KMS-11 (cell line): ENCODE results near the gene PGA3.

Experiments
- H2AFZ ChIP-seq: fragments of 200-600 bp; sonication (generic); 2 replicates; pipeline ENCODE4 v1.6.1; 2016; ENCODE audit warnings: antibody characterized with exemption, mixed run types, low read depth
- H3K27ac ChIP-seq: fragments of 200-600 bp; sonication (generic); 2 replicates; pipeline ENCODE4 v1.6.1; 2016; ENCODE audit warnings: mild to moderate bottlenecking, mixed run types
- H3K27me3 ChIP-seq: fragments of 200-600 bp; sonication (generic); 2 replicates; pipeline ENCODE4 v1.6.1; 2017; ENCODE audit warnings: mild to moderate bottlenecking, low read depth, mixed run types, moderate library complexity; ENCODE audit not compliant: insufficient read depth
- H3K36me3 ChIP-seq: fragments of 200-600 bp; sonication (generic); 2 replicates; pipeline ENCODE4 v1.6.1; 2017; ENCODE audit warnings: mild to moderate bottlenecking, mixed run types; ENCODE audit not compliant: insufficient read depth
- H3K4me1 ChIP-seq: fragments of 200-600 bp; sonication (generic); 2 replicates; pipeline ENCODE4 v1.6.1; 2016; ENCODE audit warnings: mild to moderate bottlenecking, low read depth, mixed run types; ENCODE audit not compliant: poor library complexity, severe bottlenecking
- H3K4me2 ChIP-seq: fragments of 200-600 bp; sonication (generic); 2 replicates; pipeline ENCODE4 v1.7.0; 2016; ENCODE audit warnings: mild to moderate bottlenecking, mixed run types
- H3K4me3 ChIP-seq: fragments of 200-600 bp; sonication (generic); IDR thresholded peaks from 2 replicates; pipeline ENCODE4 v1.6.1; 2017; ENCODE audit warnings: low read depth, low read length, mixed read lengths; ENCODE audit not compliant: insufficient read depth
- H3K79me2 ChIP-seq: fragments of 200-600 bp; sonication (generic); 2 replicates; pipeline ENCODE4 v1.6.1; 2016; ENCODE audit warnings: low read depth, mixed run types; ENCODE audit not compliant: insufficient read depth
- H3K9ac ChIP-seq: fragments of 200-600 bp; sonication (generic); 2 replicates; pipeline ENCODE4 v1.6.1; 2016; ENCODE audit warnings: mild to moderate bottlenecking, mixed run types
- H4K20me1 ChIP-seq: fragments of 200-600 bp; sonication (generic); 2 replicates; pipeline ENCODE4 v1.6.1; 2016; ENCODE audit warnings: mild to moderate bottlenecking, mixed run types; ENCODE audit not compliant: insufficient read depth
- TF ChIP-seq, protein P1 (sequence below): fragments of 200-600 bp; sonication (generic); conservative IDR thresholded peaks from 2 replicates; pipeline ENCODE4 v1.6.1; 2017; ENCODE audit warnings: low read depth, mild to moderate bottlenecking, antibody characterized with exemption, low read length, moderate library complexity, mixed read lengths

Gene PGA3

DNA sequence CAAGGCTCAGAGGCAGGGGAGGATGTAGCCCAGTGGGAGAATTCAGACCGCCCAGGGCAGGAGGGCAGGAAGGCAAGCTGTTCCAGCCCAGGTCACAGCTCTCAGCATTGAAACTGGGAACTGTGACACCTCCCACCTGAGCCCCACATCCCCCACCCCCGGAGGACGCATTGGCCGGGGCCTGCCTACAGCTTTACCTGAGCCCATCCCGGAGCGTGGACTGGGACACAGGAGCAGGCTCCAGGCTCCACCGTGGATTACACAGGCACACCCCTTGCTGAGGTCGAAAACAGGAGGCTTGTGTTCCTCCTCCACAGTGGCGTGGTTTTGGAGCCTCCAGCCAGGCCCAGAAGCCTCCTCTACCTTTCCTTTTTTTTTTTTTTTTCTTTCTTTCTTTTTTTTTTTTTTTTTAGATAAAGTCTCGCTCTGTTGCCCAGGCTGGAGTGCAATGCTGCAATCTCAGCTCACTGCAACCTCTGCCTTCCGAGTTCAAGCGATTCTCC is 9.1 kb upstream of the PGA3 start:
- Histone ChIP-seq H3K4me1 (no peaks in the 10 kb centered on the region), H3K9ac (no peak overlapping the region), H3K27ac (no peak overlapping the region), H3K4me3 (no peak overlapping the region), H3K79me2 (no peaks in the 10 kb centered on the region), H2AFZ (no peak overlapping the region), H3K27me3 (no peaks in the 10 kb centered on the region; the same call in 1 of the 2 replicates), H3K36me3 (no peaks in the 10 kb centered on the region), H4K20me1 (no peaks in the 10 kb centered on the region), H3K4me2 (no peak overlapping the region)
- TF ChIP-seq, protein P1, sequence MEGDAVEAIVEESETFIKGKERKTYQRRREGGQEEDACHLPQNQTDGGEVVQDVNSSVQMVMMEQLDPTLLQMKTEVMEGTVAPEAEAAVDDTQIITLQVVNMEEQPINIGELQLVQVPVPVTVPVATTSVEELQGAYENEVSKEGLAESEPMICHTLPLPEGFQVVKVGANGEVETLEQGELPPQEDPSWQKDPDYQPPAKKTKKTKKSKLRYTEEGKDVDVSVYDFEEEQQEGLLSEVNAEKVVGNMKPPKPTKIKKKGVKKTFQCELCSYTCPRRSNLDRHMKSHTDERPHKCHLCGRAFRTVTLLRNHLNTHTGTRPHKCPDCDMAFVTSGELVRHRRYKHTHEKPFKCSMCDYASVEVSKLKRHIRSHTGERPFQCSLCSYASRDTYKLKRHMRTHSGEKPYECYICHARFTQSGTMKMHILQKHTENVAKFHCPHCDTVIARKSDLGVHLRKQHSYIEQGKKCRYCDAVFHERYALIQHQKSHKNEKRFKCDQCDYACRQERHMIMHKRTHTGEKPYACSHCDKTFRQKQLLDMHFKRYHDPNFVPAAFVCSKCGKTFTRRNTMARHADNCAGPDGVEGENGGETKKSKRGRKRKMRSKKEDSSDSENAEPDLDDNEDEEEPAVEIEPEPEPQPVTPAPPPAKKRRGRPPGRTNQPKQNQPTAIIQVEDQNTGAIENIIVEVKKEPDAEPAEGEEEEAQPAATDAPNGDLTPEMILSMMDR: no peak

DNA sequence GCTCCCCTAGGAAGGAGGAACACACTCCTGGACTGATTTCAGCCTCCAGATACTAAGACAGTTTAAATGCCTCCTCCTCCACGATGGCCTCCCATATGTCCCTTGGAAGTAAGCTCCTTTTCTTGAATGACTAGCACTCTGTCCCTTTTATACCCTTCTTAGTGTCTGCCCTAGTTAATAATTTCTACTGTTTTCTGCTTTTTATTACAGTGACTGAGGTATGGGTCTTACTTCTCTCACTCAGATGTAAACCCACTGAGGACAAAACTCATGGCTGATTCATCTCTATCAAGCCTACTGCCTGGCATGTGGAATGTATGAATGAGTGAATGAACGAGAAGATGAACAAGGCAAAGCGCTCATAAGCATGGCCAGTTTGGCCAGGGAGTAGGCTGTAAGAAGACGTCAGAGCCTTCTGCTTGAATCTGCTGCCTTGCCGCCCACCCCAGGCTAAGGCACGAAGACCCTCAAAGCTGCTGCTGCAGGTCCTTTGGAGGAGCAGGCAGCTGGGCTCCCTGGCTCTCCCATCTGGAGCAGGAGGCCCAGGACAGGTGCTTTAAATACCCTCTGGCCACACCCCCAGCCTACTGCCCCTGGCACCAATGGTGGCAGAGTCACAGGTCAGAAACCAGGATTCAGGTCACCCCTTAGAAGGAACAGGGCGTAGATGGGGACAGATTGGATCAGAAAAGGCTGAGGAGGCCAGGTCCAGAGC is 8.2 kb upstream of the PGA3 start:
- Histone ChIP-seq H2AFZ (no peak overlapping the region), H3K4me1 (no peaks in the 10 kb centered on the region), H3K36me3 (no peaks in the 10 kb centered on the region), H3K4me3 (no peak overlapping the region), H3K27me3 (no peaks in the 10 kb centered on the region; the same call in 1 of the 2 replicates), H3K27ac (no peak overlapping the region), H3K4me2 (no peak overlapping the region), H3K9ac (no peak overlapping the region), H4K20me1 (no peaks in the 10 kb centered on the region), H3K79me2 (no peaks in the 10 kb centered on the region)
- TF ChIP-seq, protein P1: no peak

DNA sequence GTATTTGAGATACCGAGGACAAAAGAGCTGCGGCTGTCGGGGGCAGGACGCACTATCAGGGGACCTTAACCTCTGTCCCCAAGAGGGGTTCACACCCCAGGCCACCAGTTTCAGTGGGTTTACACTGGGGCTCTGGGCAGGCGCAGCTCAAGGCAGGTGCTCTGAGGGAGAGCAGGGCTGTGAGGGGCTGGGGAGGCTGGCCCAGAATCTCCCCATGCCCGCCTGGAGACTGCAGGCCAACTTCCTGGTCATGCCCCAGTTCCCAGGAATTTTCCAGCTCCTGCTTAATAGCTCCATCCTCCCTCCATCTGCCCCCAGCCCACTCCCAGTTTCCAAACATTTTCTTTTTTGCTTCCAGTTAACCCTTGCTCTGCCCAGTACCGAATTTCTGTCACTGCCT is 7.6 kb upstream of the PGA3 start:
- Histone ChIP-seq H2AFZ (no peak overlapping the region), H3K36me3 (no peaks in the 10 kb centered on the region), H3K4me2 (no peak overlapping the region), H3K4me1 (no peaks in the 10 kb centered on the region), H3K9ac (no peak overlapping the region), H3K27ac (no peak overlapping the region), H3K4me3 (no peak overlapping the region), H4K20me1 (no peaks in the 10 kb centered on the region), H3K79me2 (no peaks in the 10 kb centered on the region), H3K27me3 (no peaks in the 10 kb centered on the region; the same call in 1 of the 2 replicates)
- TF ChIP-seq, protein P1: no peak

DNA sequence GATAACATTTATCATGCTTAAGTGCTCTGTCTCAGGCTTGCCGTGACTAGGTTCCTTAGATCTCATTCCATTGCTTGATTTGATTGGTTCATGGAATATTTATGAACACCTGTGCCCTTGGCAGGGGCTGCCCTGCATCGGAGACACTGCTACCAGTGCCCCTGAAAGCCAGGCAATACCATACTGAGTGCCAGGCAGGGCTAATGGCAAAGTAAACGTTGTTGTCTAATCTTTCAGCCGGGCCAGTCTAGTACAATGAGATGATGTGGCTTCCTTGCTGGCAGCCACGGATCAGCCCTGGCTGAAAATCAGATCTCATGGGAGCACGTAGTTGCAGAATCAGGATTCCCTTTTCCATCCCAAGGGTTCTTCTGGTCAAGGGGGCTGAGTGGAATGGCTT is 5.0 kb upstream of the PGA3 start:
- Histone ChIP-seq H3K4me3 (no peak overlapping the region), H3K4me1 (no peaks in the 10 kb centered on the region), H3K27me3 (peaks cover 7% of the 10 kb centered on the region), H3K36me3 (no peaks in the 10 kb centered on the region), H3K27ac (no peak overlapping the region), H3K9ac (no peak overlapping the region), H4K20me1 (no peaks in the 10 kb centered on the region), H3K4me2 (no peak overlapping the region), H3K79me2 (no peaks in the 10 kb centered on the region), H2AFZ (no peak overlapping the region)
- TF ChIP-seq, protein P1: no peak
